GM21723 (cell line): ENCODE results near the gene CCNB2.

ENCODE experiments used
- ATAC-seq: cut with Tn5 transposase; IDR thresholded peaks from one replicate; pipeline ENCODE4 v1.9.1; 2021; ENCODE audit warnings: mild to moderate bottlenecking, moderate library complexity; ENCODE audit not compliant: unreplicated experiment

Gene CCNB2

GRCh38 chr15:59165726-59166125 is 60.8 kb downstream of the CCNB2 start:
- no peak for ATAC-seq

GRCh38 chr15:59166166-59166565 is 61.2 kb downstream of the CCNB2 start:
- ATAC-seq: no peak

GRCh38 chr15:59166601-59167265 is 61.8 kb downstream of the CCNB2 start:
- ATAC-seq: no peak

GRCh38 chr15:59168536-59168935 is 63.6 kb downstream of the CCNB2 start:
- no peak for ATAC-seq

GRCh38 chr15:59169251-59169708 is 64.3 kb downstream of the CCNB2 start:
- no peak for ATAC-seq

- ATAC-seq: no peak
These were observed 65.5 kb downstream of the CCNB2 start for GRCh38 chr15:59170295-59171066.

- ATAC-seq: no peak
These were observed 66.1 kb downstream of the CCNB2 start for GRCh38 chr15:59171067-59171397.

- no peak for ATAC-seq
These were observed 67.4 kb downstream of the CCNB2 start for GRCh38 chr15:59172289-59172901.

- no peak for ATAC-seq
These were observed 68.2 kb downstream of the CCNB2 start for GRCh38 chr15:59173194-59173593.

GRCh38 chr15:59174151-59174834 is 69.3 kb downstream of the CCNB2 start:
- no peak for ATAC-seq
